Measurements from ENCODE around the gene RMI2. TPM values are rescaled to one million over a fixed set of nuclear protein-coding genes. Genes with fewer than 3 reads are reported as not detected.

Gene RMI2
- total and polyA plus RNA-seq, 11 donors = 0.23 to 6.6 (median 0.76) TPM; not detected in 2

- Histone ChIP-seq H3K27me3 (peaks cover 0 to 3% (median 0%) of the 10 kb centered on the region in 9 donors), H3K36me3 (no peaks in the 10 kb centered on the region), H3K4me1 (peaks cover 0 to 7% (median 2%) of the 10 kb centered on the region in 12 donors), H3K4me3 (no peak overlapping the region), H3K9me3 (no peaks in the 10 kb centered on the region), H3K27ac (peak overlapping the region in 3 of 12 donors; percentile 25 to 54 (median 30))
- ATAC-seq = peak; percentile 63 to 84 (median 84)
- 34 to 43% (median 41%) methylated on average over 16 to 24 of the region's 24 CpGs for WGBS, 4 donors
- peak; percentile 71 to 83 (median 76) for DNase-seq
- peak; percentile 96 to 100 (median 98) for TF ChIP-seq CTCF (IDR thresholded peaks at IDR 0.05)
- TF ChIP-seq POLR2A (IDR thresholded peaks at IDR 0.05) = no peak
- intact Hi-C loops (cut with DNase I) = loop anchor here in 8 of 10 donors (2.0 to 10.0 kb wide), 8 partner anchors 136 to 672 kb away; no protein-coding TSS in a partner anchor
Observed at GRCh38 chr16:11396241-11397048, 51.2 kb downstream of the RMI2 start.

GRCh38 chr16:11398136-11398535, 52.9 kb downstream of the RMI2 start:
- Histone ChIP-seq H3K4me3 (no peak overlapping the region), H3K4me1 (peaks cover 0 to 7% (median 2%) of the 10 kb centered on the region in 12 donors), H3K9me3 (no peaks in the 10 kb centered on the region), H3K36me3 (no peaks in the 10 kb centered on the region), H3K27ac (no peak overlapping the region), H3K27me3 (peaks cover 0 to 3% (median 0%) of the 10 kb centered on the region in 9 donors)
- ATAC-seq = no peak
- DNase-seq = peak in 2 of 5 donors; percentile 22 to 31
- intact Hi-C loops (cut with DNase I) = loop anchor here in 7 of 10 donors (5.0 to 10.0 kb wide), 6 partner anchors 134 to 669 kb away; no protein-coding TSS in a partner anchor
- TF ChIP-seq CTCF (IDR thresholded peaks at IDR 0.05) (no peak), POLR2A (IDR thresholded peaks at IDR 0.05) (no peak)
- 90 to 93% (median 91%) methylated on average over 10 of the region's 10 CpGs for WGBS, 4 donors

- Histone ChIP-seq H3K4me1 (peaks cover 0 to 7% (median 2%) of the 10 kb centered on the region in 12 donors), H3K9me3 (no peaks in the 10 kb centered on the region), H3K4me3 (no peak overlapping the region), H3K36me3 (no peaks in the 10 kb centered on the region), H3K27me3 (peaks cover 0 to 3% (median 0%) of the 10 kb centered on the region in 9 donors), H3K27ac (no peak overlapping the region)
- WGBS, 4 donors = 88 to 92% (median 90%) methylated on average over 12 to 14 of the region's 14 CpGs
- intact Hi-C loops (cut with DNase I) = loop anchor here in 7 of 10 donors (5.0 to 10.0 kb wide), 6 partner anchors 133 to 668 kb away; no protein-coding TSS in a partner anchor
- no peak for TF ChIP-seq POLR2A (IDR thresholded peaks at IDR 0.05)
- no peak for TF ChIP-seq CTCF (IDR thresholded peaks at IDR 0.05)
- DNase-seq (peak in 3 of 5 donors; percentile 7 to 23 (median 8)), ATAC-seq (no peak)
Observed at GRCh38 chr16:11398851-11399250, 53.6 kb downstream of the RMI2 start.

GRCh38 chr16:11399261-11399831, 54.1 kb downstream of the RMI2 start:
- no peaks in the 10 kb centered on the region for H3K9me3 ChIP-seq
- peaks cover 0 to 3% (median 0%) of the 10 kb centered on the region in 9 donors for H3K27me3 ChIP-seq
- H3K27ac ChIP-seq = no peak overlapping the region
- H3K4me1 ChIP-seq = peaks cover 0 to 7% (median 2%) of the 10 kb centered on the region in 12 donors
- no peaks in the 10 kb centered on the region for H3K36me3 ChIP-seq
- H3K4me3 ChIP-seq = no peak overlapping the region
- intact Hi-C loops (cut with DNase I) = loop anchor here in 7 of 10 donors (5.0 to 10.0 kb wide), 6 partner anchors 133 to 668 kb away; no protein-coding TSS in a partner anchor
- TF ChIP-seq POLR2A (IDR thresholded peaks at IDR 0.05) (no peak), CTCF (IDR thresholded peaks at IDR 0.05) (no peak)
- DNase-seq (peak in 2 of 5 donors; percentile 13 to 44), ATAC-seq (no peak)
- 86 to 89% (median 88%) methylated on average over 15 to 22 of the region's 22 CpGs for WGBS, 4 donors
